MCF 10A (cell line): ENCODE measurements around the gene HMCES. TPM values are rescaled to one million over a fixed set of nuclear protein-coding genes. Genes with fewer than 3 reads are reported as not detected.
"Not testable (repeated sequence)": the region's sequence is repeated elsewhere in the genome, so short reads cannot be mapped to it uniquely, and the experiment has no call there.

Source experiments
- BruUV-seq: library from RNA; stranded (reverse); fragments of 400-500 nt; replicated peaks from 2 replicates; lab custom pipeline; 2021; lab: Mats Ljungman, UMichigan
- CTCF ChIA-PET: fragments of 300-600 bp; sonication (Branson Sonifier 250); formaldehyde crosslinking; extraction: SDS; loops from one replicate; lab custom pipeline; 2021; ENCODE audit warnings: antibody characterized with exemption, inconsistent platforms; lab: Yijun Ruan, JAX
- POLR2A ChIA-PET: fragments of 300-600, 350-650 bp; sonication (Branson Sonifier 250); formaldehyde crosslinking; extraction: SDS; loops from one replicate; lab custom pipeline; 2020; ENCODE audit warnings: antibody characterized with exemption, inconsistent platforms; lab: Yijun Ruan, JAX
- DNase-seq: peaks from one replicate; pipeline ENCODE4 v3.0.0-alpha.2; 2018; ENCODE audit not compliant: unreplicated experiment
- H3K27ac Mint-ChIP-seq: one replicate; pipeline ENCODE4 v1.8.0; 2022; ENCODE audit warnings: mild to moderate bottlenecking, low read depth, mixed read lengths; ENCODE audit not compliant: unreplicated experiment
- H3K27me3 Mint-ChIP-seq: one replicate; pipeline ENCODE4 v1.8.0; 2022; ENCODE audit warnings: mixed read lengths; ENCODE audit not compliant: insufficient read depth, unreplicated experiment
- H3K36me3 Mint-ChIP-seq: one replicate; pipeline ENCODE4 v1.8.0; 2022; ENCODE audit warnings: mild to moderate bottlenecking, moderate library complexity, mixed read lengths; ENCODE audit not compliant: insufficient read depth, unreplicated experiment
- H3K4me1 Mint-ChIP-seq: one replicate; pipeline ENCODE4 v1.8.0; 2022; ENCODE audit warnings: mixed read lengths; ENCODE audit not compliant: insufficient read depth, unreplicated experiment
- H3K4me3 Mint-ChIP-seq: one replicate; pipeline ENCODE4 v1.8.0; 2022; ENCODE audit warnings: mild to moderate bottlenecking, moderate library complexity, mixed read lengths; ENCODE audit not compliant: unreplicated experiment
- H3K9me3 Mint-ChIP-seq: one replicate; pipeline ENCODE4 v1.8.0; 2022; ENCODE audit warnings: mixed read lengths; ENCODE audit not compliant: unreplicated experiment
- intact Hi-C: fragments of 100-400 bp; cut with micrococcal nuclease; formaldehyde crosslinking; loops from 2 replicates; pipeline ENCODE4 v1.14.1; 2022
- total RNA-seq: library from RNA; stranded (reverse); gene quantifications from 2 replicates; pipeline ENCODE4 v1.2.3, GENCODE V29; 2022
- TF ChIP-seq, protein P1 (sequence below): fragments of 200-600 bp; IDR thresholded peaks from one replicate; pipeline ENCODE4 v1.8.0; 2022; ENCODE audit warnings: antibody characterized with exemption, mild to moderate bottlenecking; ENCODE audit not compliant: unreplicated experiment

Gene HMCES
- total RNA-seq, 1 experiment from 2014 or later: 42.8 TPM

DNA sequence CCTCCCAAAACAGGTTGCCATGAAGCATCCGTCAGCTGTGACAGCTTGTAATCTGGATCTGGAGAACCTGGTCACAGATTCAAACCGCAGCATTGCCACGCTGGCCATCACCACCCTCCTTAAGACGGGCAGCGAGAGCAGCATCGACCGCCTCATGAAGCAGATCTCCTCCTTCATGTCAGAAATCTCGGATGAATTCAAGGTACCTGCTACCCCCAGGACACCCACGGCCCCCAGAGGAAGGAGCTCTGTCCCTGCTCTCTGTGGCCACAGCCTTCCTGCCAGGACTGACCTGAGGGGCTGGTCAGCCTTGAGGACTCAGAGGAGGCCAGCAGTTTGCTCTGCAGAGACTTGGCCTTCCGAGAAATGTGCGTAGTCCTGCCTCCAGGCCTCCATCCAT, 18.1 kb upstream of the HMCES start:
- H3K36me3 Mint-ChIP-seq: peaks cover 88% of the 10 kb centered on the region
- H3K27me3 Mint-ChIP-seq: no peaks in the 10 kb centered on the region
- ChIA-PET CTCF (interaction anchor here (0.6 to 2.4 kb wide), 6 partner anchors 10 to 567 kb away, joined by 3 to 8 read pairs (median 3); partner anchors contain the start of genes COPG1 and HMCES), POLR2A (interaction anchor here (0.9 to 1.3 kb wide), 4 partner anchors 12 to 90 kb away, joined by 3 to 7 read pairs (median 4); partner anchors contain the start of genes COPG1 and HMCES)
- H3K9me3 Mint-ChIP-seq: no peaks in the 10 kb centered on the region
- TF ChIP-seq, protein P1, sequence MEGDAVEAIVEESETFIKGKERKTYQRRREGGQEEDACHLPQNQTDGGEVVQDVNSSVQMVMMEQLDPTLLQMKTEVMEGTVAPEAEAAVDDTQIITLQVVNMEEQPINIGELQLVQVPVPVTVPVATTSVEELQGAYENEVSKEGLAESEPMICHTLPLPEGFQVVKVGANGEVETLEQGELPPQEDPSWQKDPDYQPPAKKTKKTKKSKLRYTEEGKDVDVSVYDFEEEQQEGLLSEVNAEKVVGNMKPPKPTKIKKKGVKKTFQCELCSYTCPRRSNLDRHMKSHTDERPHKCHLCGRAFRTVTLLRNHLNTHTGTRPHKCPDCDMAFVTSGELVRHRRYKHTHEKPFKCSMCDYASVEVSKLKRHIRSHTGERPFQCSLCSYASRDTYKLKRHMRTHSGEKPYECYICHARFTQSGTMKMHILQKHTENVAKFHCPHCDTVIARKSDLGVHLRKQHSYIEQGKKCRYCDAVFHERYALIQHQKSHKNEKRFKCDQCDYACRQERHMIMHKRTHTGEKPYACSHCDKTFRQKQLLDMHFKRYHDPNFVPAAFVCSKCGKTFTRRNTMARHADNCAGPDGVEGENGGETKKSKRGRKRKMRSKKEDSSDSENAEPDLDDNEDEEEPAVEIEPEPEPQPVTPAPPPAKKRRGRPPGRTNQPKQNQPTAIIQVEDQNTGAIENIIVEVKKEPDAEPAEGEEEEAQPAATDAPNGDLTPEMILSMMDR: no peak
- no peak overlapping the region for H3K27ac Mint-ChIP-seq
- H3K4me1 Mint-ChIP-seq: peaks cover 4% of the 10 kb centered on the region
- BruUV-seq: no TSS peak
- no peak for DNase-seq
- no peak overlapping the region for H3K4me3 Mint-ChIP-seq
- intact Hi-C loops: no loop called here

- Mint-ChIP-seq H3K9me3 (no peaks in the 10 kb centered on the region), H3K4me1 (peaks cover 5% of the 10 kb centered on the region), H3K27ac (no peak overlapping the region), H3K27me3 (no peaks in the 10 kb centered on the region), H3K36me3 (peaks cover 88% of the 10 kb centered on the region), H3K4me3 (no peak overlapping the region)
- TF ChIP-seq, protein P1: no peak
- ChIA-PET CTCF (interaction anchor here (0.5 to 2.4 kb wide), 3 partner anchors 12 to 139 kb away, joined by 4 to 8 read pairs (median 5); partner anchors contain the start of gene COPG1), POLR2A (interaction anchor here (0.6 to 1.2 kb wide), 2 partner anchors 11 kb away, joined by 3 read pairs; no protein-coding TSS in a partner anchor)
- intact Hi-C loops: no loop called here
- no TSS peak for BruUV-seq
- DNase-seq: no peak
These were observed 16.8 kb upstream of the HMCES start for GRCh38 chr3:129261894-129262293.

DNA sequence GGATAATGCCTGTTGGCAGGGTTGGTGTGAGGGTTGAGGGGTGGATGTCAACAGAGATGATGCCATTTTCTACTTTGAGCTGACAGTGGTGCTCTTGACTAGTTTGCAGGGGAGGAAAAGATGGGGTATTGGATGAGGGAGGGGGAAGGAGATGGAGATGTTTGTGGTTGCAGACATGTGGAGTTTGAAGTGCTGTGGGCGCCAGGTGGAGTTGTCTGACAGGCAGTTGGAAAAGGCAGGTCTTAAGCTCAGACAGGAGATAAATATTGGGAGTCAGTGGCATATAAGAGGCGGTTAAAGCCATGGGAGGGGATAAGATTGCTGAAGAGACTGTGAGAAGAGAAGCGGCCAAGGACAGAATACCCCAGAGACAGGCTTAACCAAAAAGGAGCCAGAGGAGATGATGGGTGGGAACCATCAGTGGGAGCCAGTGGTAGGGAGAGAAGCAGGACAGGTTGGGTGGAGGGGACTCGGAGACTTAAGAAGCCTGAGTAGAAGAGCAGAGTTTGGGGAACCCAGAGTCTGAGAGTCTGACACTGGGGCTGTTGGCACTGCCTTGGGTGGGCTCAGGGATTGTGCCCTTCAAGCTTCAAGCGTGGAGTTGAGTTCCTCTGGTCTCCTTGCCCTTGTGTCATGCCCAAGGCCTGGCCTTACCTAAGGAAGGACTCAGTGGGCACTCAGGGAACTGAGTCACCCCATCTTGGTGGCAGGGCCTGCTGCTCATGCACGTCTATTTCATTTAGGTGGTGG, 15.3 kb upstream of the HMCES start:
- no peak overlapping the region for H3K4me3 Mint-ChIP-seq
- intact Hi-C loops: no loop called here
- H3K9me3 Mint-ChIP-seq: no peaks in the 10 kb centered on the region
- ChIA-PET POLR2A (interaction anchor here (0.6 to 1.9 kb wide), 2 partner anchors 14 to 16 kb away, joined by 3 to 11 read pairs; partner anchors contain the start of gene COPG1), CTCF (interaction anchor here (0.6 to 1.7 kb wide), 6 partner anchors 11 to 348 kb away, joined by 3 to 4 read pairs (median 3); no protein-coding TSS in a partner anchor)
- peak overlapping the region; percentile 93 for H3K27ac Mint-ChIP-seq
- no peaks in the 10 kb centered on the region for H3K27me3 Mint-ChIP-seq
- peaks cover 91% of the 10 kb centered on the region for H3K36me3 Mint-ChIP-seq
- BruUV-seq: no TSS peak
- TF ChIP-seq, protein P1: no peak
- DNase-seq: no peak
- peaks cover 5% of the 10 kb centered on the region for H3K4me1 Mint-ChIP-seq

- BruUV-seq, H3K4me3 Mint-ChIP-seq, H3K27ac Mint-ChIP-seq, H3K27me3 Mint-ChIP-seq, intact Hi-C loops, H3K9me3 Mint-ChIP-seq, H3K4me1 Mint-ChIP-seq, DNase-seq: not testable (repeated sequence)
- peaks cover 98% of the 10 kb centered on the region for H3K36me3 Mint-ChIP-seq
- CTCF ChIA-PET: interaction anchor here (0.6 to 1.1 kb wide), 4 partner anchors 18 to 294 kb away, joined by 3 to 5 read pairs (median 4); a partner anchor contains a TSS
- POLR2A ChIA-PET: interaction anchor here (1.2 to 2.4 kb wide), 3 partner anchors 9 to 51 kb away, joined by 3 to 9 read pairs (median 4); a partner anchor contains a TSS
These were observed 13.7 kb upstream of the HMCES start for GRCh38 chr3:129264994-129265393.
